ENCODE results near the gene PLEKHA8. TPM values are rescaled to one million over a fixed set of nuclear protein-coding genes. Genes with fewer than 3 reads are reported as not detected.
A peak's percentile ranks its signal among the peaks of the same experiment; 100 is the strongest.

The PLEKHA8 gene
- total RNA-seq, 1 experiment from 2014 or later = 38.1 TPM

- H3K4me3 Mint-ChIP-seq = peak overlapping the region; percentile 80
- CTCF ChIA-PET = interaction anchor here (0.9 to 1.0 kb wide), 2 partner anchors 10 to 31 kb away, joined by 3 read pairs; no protein-coding TSS in a partner anchor
Measured at GRCh38 chr7:30133736-30134610, 105.8 kb downstream of the PLEKHA8 start.

More at GRCh38 chr7:30133736-30134610, 105.8 kb downstream of the PLEKHA8 start:
- H3K9me3 Mint-ChIP-seq = no peaks in the 10 kb centered on the region
- H3K36me3 Mint-ChIP-seq = no peaks in the 10 kb centered on the region
- TF ChIP-seq SOX15 (CRISPR knock-in tag; IDR thresholded peaks at IDR 0.05) (no peak), FOXP1 (CRISPR knock-in tag; IDR thresholded peaks at IDR 0.05; ENCODE audit: borderline replicate concordance) (no peak), RELA (CRISPR knock-in tag; IDR thresholded peaks at IDR 0.05; ENCODE audit: borderline replicate concordance) (no peak), ZNF317 (CRISPR knock-in tag; IDR thresholded peaks at IDR 0.05; ENCODE audit: borderline replicate concordance, low read depth) (no peak), ZNF263 (CRISPR knock-in tag; IDR thresholded peaks at IDR 0.05; ENCODE audit: low read depth) (no peak), ARID4B (CRISPR knock-in tag; IDR thresholded peaks at IDR 0.05; ENCODE audit: borderline replicate concordance) (no peak), ZBTB21 (CRISPR knock-in tag; IDR thresholded peaks at IDR 0.05; ENCODE audit: borderline replicate concordance) (no peak), CDX4 (CRISPR knock-in tag; IDR thresholded peaks at IDR 0.05; ENCODE audit: borderline replicate concordance) (no peak), ZNF396 (CRISPR knock-in tag; IDR thresholded peaks at IDR 0.05; ENCODE audit: borderline replicate concordance) (no peak), NFE2L1 (CRISPR knock-in tag; IDR thresholded peaks at IDR 0.05) (no peak), CBFB (CRISPR knock-in tag; IDR thresholded peaks at IDR 0.05; ENCODE audit: low read depth) (no peak), NFYB (CRISPR knock-in tag; conservative IDR thresholded peaks at IDR 0.05; ENCODE audit: low read depth) (no peak), SMAD3 (CRISPR knock-in tag; IDR thresholded peaks at IDR 0.05; ENCODE audit: borderline replicate concordance) (no peak), SP1 (CRISPR knock-in tag; conservative IDR thresholded peaks at IDR 0.05) (no peak), SMAD4 (CRISPR knock-in tag; IDR thresholded peaks at IDR 0.05) (no peak), RORB (CRISPR knock-in tag; IDR thresholded peaks at IDR 0.05) (no peak), ZNF671 (CRISPR knock-in tag; IDR thresholded peaks at IDR 0.05) (no peak)
- TF ChIP-seq, protein P1, sequence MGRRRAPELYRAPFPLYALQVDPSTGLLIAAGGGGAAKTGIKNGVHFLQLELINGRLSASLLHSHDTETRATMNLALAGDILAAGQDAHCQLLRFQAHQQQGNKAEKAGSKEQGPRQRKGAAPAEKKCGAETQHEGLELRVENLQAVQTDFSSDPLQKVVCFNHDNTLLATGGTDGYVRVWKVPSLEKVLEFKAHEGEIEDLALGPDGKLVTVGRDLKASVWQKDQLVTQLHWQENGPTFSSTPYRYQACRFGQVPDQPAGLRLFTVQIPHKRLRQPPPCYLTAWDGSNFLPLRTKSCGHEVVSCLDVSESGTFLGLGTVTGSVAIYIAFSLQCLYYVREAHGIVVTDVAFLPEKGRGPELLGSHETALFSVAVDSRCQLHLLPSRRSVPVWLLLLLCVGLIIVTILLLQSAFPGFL (CRISPR knock-in tag; IDR thresholded peaks at IDR 0.05; ENCODE audit: borderline replicate concordance) = no peak
- TF ChIP-seq, protein P2, sequence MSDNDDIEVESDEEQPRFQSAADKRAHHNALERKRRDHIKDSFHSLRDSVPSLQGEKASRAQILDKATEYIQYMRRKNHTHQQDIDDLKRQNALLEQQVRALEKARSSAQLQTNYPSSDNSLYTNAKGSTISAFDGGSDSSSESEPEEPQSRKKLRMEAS (CRISPR knock-in tag; IDR thresholded peaks at IDR 0.05) = no peak
- ATAC-seq (no peak), DNase-seq (ENCODE audit: low spot score) (no peak)
- peak overlapping the region; percentile 93 for H3K27ac Mint-ChIP-seq
- H3K27me3 Mint-ChIP-seq (ENCODE audit: low read depth) = peaks cover 47% of the 10 kb centered on the region
- peaks cover 5% of the 10 kb centered on the region for H3K4me1 Mint-ChIP-seq
- POLR2A ChIA-PET = interaction anchor here (0.6 kb wide), 1 partner anchor 20 kb away, joined by 4 read pairs; no protein-coding TSS in a partner anchor
